GM12801 (cell line): ENCODE results near the gene IFNE.

Source experiments
- CTCF ChIP-seq: IDR thresholded peaks from one replicate; pipeline ENCODE4 v1.5.1; 2011; ENCODE audit warnings: control low read depth; ENCODE audit not compliant: insufficient read length; ENCODE audit errors: extremely low read depth

The IFNE gene

GRCh38 chr9:21461377-21461776 lies 20.7 kb downstream of the IFNE start:
- TF ChIP-seq CTCF: no peak

DNA sequence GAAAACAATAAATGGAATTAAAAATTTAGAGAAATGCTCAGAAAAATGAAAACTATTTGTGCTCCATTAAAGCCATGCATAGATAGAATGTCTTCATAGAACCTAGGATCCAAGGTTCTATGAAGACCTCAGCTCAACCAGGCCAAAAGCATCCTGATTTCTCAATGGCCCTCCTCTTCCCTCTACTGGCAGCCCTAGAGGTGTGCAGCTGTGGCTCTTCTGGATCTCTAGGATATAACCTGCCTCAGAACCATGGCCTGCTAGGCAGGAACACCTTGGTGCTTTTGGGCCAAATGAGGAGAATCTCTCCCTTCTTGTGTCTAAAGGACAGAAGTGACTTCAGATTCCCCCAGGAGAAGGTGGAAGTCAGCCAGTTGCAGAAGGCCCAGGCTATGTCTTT lies 26.8 kb downstream of the IFNE start:
- TF ChIP-seq CTCF: no peak

- no peak for TF ChIP-seq CTCF
These were observed 28.0 kb downstream of the IFNE start for GRCh38 chr9:21454149-21454548.

DNA sequence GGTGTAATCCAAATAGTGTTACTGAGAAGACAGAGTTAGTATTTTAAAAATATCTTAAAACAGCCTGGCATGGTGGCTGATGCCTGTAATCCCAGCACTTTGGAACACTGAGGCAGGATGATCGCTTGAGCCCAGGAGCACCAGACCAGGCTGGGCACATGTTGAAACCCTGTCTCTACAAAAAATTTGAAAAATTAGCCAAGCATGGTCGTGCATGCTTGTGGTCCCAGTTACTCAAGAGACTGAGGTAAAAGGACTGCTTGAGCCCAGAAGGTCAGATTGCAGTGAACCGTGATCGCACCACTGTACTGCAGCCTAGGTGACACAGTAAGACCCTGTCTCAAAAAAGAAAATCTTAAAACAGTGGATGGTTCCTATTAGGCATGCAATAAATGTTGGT lies 29.4 kb downstream of the IFNE start:
- TF ChIP-seq CTCF: no peak

DNA sequence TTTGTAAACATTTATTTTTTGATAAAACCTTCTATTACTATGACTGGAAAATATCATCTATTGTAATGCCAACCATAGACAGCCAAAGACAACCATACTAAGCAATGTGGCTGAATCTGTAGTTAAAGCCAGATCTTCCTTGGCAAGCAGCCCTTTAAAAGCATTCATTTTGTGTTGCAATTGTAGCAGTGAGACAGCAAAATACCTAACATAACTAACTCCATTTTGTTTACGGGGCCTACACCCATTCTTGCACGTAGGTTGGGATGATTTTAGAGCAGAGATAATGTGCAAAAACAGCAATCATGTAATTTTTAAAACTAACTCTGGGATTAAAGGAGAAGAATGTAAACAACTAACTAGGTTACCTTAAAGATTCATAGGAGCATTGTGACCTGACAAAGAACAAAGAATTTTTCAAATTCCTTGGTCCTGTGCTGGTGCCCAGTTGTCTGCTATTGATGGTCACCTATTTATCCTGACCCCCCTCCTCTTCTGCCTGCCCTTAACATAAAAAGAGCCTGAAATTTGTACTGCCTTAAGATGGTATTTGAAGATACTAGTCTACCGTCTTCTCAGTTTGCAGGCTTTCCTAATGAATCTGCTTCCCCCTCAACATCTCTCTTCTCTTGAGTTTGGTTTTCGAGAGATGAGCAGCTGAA lies 31.2 kb downstream of the IFNE start:
- no peak for TF ChIP-seq CTCF

- TF ChIP-seq CTCF: no peak
These were observed 38.1 kb downstream of the IFNE start for GRCh38 chr9:21443849-21444625.

- no peak for TF ChIP-seq CTCF
These were observed 42.0 kb downstream of the IFNE start, which contains the start of gene IFNA1 for GRCh38 chr9:21440139-21440538. Gene IFNA1, plus strand, starts transcription at chr9:21440439. Its CDS starts 69 bp downstream, at chr9:21440508.
